COLO829 (cell line): Measurements from ENCODE around the gene ITGB3BP.
"Not testable (repeated sequence)": the region's sequence is repeated elsewhere in the genome, so short reads cannot be mapped to it uniquely, and the experiment has no call there.

ENCODE experiments used
- DNase-seq: peaks from one replicate; pipeline ENCODE4 v3.0.0; 2012; ENCODE audit warnings: low spot score

Gene ITGB3BP

GRCh38 chr1:63522891-63523728 lies at the start of gene ITGB3BP, which contains the start of gene EFCAB7:
Gene ITGB3BP, minus strand, starts transcription at chr1:63523225. Its CDS starts 92 bp downstream, at chr1:63523133.
Gene EFCAB7, plus strand, starts transcription at chr1:63523525. Its CDS starts 2,048 bp downstream, at chr1:63525573.
- peak; percentile 82 for DNase-seq

- DNase-seq: not testable (repeated sequence)
Measured at GRCh38 chr1:63572686-63573085, 49.7 kb upstream of the ITGB3BP start.

GRCh38 chr1:63569640-63570316 lies 46.8 kb upstream of the ITGB3BP start:
- no peak for DNase-seq

GRCh38 chr1:63569068-63569467 lies 46.0 kb upstream of the ITGB3BP start:
- DNase-seq: no peak

- DNase-seq: no peak
Measured at GRCh38 chr1:63563745-63564144, 40.7 kb upstream of the ITGB3BP start.

- no peak for DNase-seq
Measured at GRCh38 chr1:63559357-63559756, 36.3 kb upstream of the ITGB3BP start.

- DNase-seq: peak; percentile 8
Measured at GRCh38 chr1:63557365-63557987, 34.5 kb upstream of the ITGB3BP start.

- no peak for DNase-seq
Measured at GRCh38 chr1:63555480-63555879, 32.5 kb upstream of the ITGB3BP start.

- DNase-seq: no peak
Measured at GRCh38 chr1:63548877-63549276, 25.9 kb upstream of the ITGB3BP start.

GRCh38 chr1:63548303-63548702 lies 25.3 kb upstream of the ITGB3BP start:
- DNase-seq: no peak

GRCh38 chr1:63547621-63548294 lies 24.7 kb upstream of the ITGB3BP start:
- DNase-seq: peak; percentile 18

- DNase-seq: peak; percentile 41
Measured at GRCh38 chr1:63545780-63546179, 22.8 kb upstream of the ITGB3BP start.

- DNase-seq: no peak
Measured at GRCh38 chr1:63537940-63538339, 14.9 kb upstream of the ITGB3BP start.

GRCh38 chr1:63537006-63537405 lies 14.0 kb upstream of the ITGB3BP start:
- DNase-seq: no peak

- no peak for DNase-seq
Measured at GRCh38 chr1:63534406-63534805, 11.4 kb upstream of the ITGB3BP start.

- no peak for DNase-seq
Measured at GRCh38 chr1:63533931-63534330, 10.9 kb upstream of the ITGB3BP start.

GRCh38 chr1:63532727-63533126 lies 9.7 kb upstream of the ITGB3BP start:
- DNase-seq: no peak

- DNase-seq: no peak
Measured at GRCh38 chr1:63524201-63524600, 1.2 kb upstream of the ITGB3BP start.

GRCh38 chr1:63523738-63524137 lies 713 bp upstream of the ITGB3BP start:
- DNase-seq: no peak

- DNase-seq: no peak
Measured at GRCh38 chr1:63516629-63517028, 6.4 kb downstream of the ITGB3BP start.

GRCh38 chr1:63512584-63512983 lies 10.4 kb downstream of the ITGB3BP start:
- no peak for DNase-seq

- no peak for DNase-seq
Measured at GRCh38 chr1:63509718-63510117, 13.3 kb downstream of the ITGB3BP start.
